Spleen (tissue), 11 donors: ENCODE data around the gene RBMS1. TPM values are rescaled to one million over a fixed set of nuclear protein-coding genes. Genes with fewer than 3 reads are reported as not detected.
"Not testable (repeated sequence)": the region's sequence is repeated elsewhere in the genome, so short reads cannot be mapped to it uniquely, and the experiment has no call there.

Experiments used
- DNase-seq: peaks from one replicate; pipeline ENCODE4 v3.0.0-alpha.2; 2020
- H3K27ac ChIP-seq, 8 donors: fragments of 200-600 bp; sonication (generic) in 7 of 8; 1 replicate in 4 of 8; 2 replicates in 4 of 8; pipeline versions ENCODE4 v1.5.0 to v1.8.0; 2016 to 2021; ENCODE audit warnings: inconsistent platforms in 4 of 8, mild to moderate bottlenecking in 4 of 8, moderate library complexity in 1 of 8
- H3K27me3 ChIP-seq, 7 donors: fragments of 200-600 bp; sonication (generic) in 6 of 7; replicated peaks in 1 of 7; 1 replicate in 4 of 7; 2 replicates in 3 of 7; pipeline versions ENCODE4 v1.5.0 to v1.8.0; 2016 to 2021; ENCODE audit warnings: inconsistent platforms in 3 of 7, mild to moderate bottlenecking in 1 of 7
- H3K36me3 ChIP-seq, 6 donors: fragments of 200-600 bp; sonication (generic) in 5 of 6; 1 replicate in 4 of 6; 2 replicates in 2 of 6; pipeline versions ENCODE4 v1.5.0 to v1.8.0; 2016 to 2021; ENCODE audit warnings: inconsistent platforms in 2 of 6
- H3K4me1 ChIP-seq, 6 donors: fragments of 200-600 bp; sonication (generic) in 5 of 6; 1 replicate in 3 of 6; 2 replicates in 3 of 6; pipeline versions ENCODE4 v1.5.0 to v1.8.0; 2016 to 2021; ENCODE audit warnings: inconsistent platforms in 3 of 6
- H3K4me3 ChIP-seq, 8 donors: fragments of 200-600 bp; sonication (generic) in 7 of 8; 1 replicate in 4 of 8; 2 replicates in 4 of 8; pipeline versions ENCODE4 v1.5.0 to v1.8.0; 2016 to 2021; ENCODE audit warnings: inconsistent platforms in 4 of 8, mild to moderate bottlenecking in 4 of 8, moderate library complexity in 2 of 8
- H3K9me3 ChIP-seq, 8 donors: fragments of 200-600 bp; sonication (generic) in 7 of 8; 1 replicate in 4 of 8; 2 replicates in 4 of 8; pipeline versions ENCODE4 v1.5.0 to v1.8.0; 2016 to 2021; ENCODE audit warnings: inconsistent platforms in 4 of 8
- CTCF ChIP-seq, 11 experiments: fragments of 200-600 bp in 7 of 11; fragments of 450-650 bp in 4 of 11; sonication (generic) in 4 of 11; IDR thresholded peaks in 8 of 11; conservative IDR thresholded peaks in 3 of 11; 1 replicate in 7 of 11; 2 replicates in 4 of 11; pipeline versions ENCODE4 v1.4.0 to v1.8.0; 2016 to 2021; ENCODE audit warnings: antibody characterized with exemption in 11 of 11, inconsistent platforms in 4 of 11, mild to moderate bottlenecking in 1 of 11
- POLR2A ChIP-seq, 3 donors: fragments of 450-650 bp; IDR thresholded peaks; one replicate each; pipeline ENCODE4 v1.5.1; 2017; ENCODE audit warnings: antibody characterized with exemption in 3 of 3, mild to moderate bottlenecking in 1 of 3
- POLR2AphosphoS5 ChIP-seq, 3 donors: sonication (generic); formaldehyde crosslinking; IDR thresholded peaks; one replicate each; pipeline ENCODE4 v1.5.1; 2017; ENCODE audit warnings: antibody characterized with exemption in 3 of 3
- WGBS, 5 donors: extraction: QIAGEN DNeasy Blood & Tissue Kit in 3 of 5; methylation state at CpG; one replicate each; pipeline versions ENCODE4 v1.1.5 to v1.1.7; 2013 to 2018; 5-methylcytosine and 5-hydroxymethylcytosine counted together
- intact Hi-C: fragments of 100-400 bp; cut with DNase I; formaldehyde crosslinking; loops from one replicate; pipeline ENCODE4 v1.15.0; 2023; ENCODE audit warnings: low total_unique reads
- polyA plus RNA-seq, 3 donors: library from polyadenylated mRNA; stranded (reverse); fragments of 200-250 nt; gene quantifications; one replicate each; pipeline ENCODE4 v1.2.1, GENCODE V29; 2013
- total RNA-seq, 7 donors: library from RNA; depleted of rRNA in 3 of 7; stranded (reverse); fragments of >200 nt in 3 of 7; fragmentation: NEBNext Ultra II Directional in 4 of 7; extraction: Animal tissue kit (Norgen Biotek cat#: 25700) in 4 of 7; gene quantifications; one replicate each; pipeline versions ENCODE4 v1.1.0 to v1.2.1, GENCODE V29; 2016 to 2021
- donor health status: healthy with polysubstance abuse.
- donor health status: DM: no; HTN: no; CAD: no; lungs with moderate emphysema.
- donor health status: DM: no; HTN: no; CAD: no.
- donor health status: Bipolar disorder and iron deficiency.
- donor health status: healthy.
- donor health status: DM: no; HTN: no; CAD: no.
- donor health status: DM: yes; HTN: yes; CAD: no.

RBMS1 gene
- total and polyA plus RNA-seq, 10 donors: 18.8 to 151 (median 118) TPM

- H3K27ac ChIP-seq: peak overlapping the region in 2 of 8 donors; percentile 19 to 21
- TF ChIP-seq POLR2A (IDR thresholded peaks at IDR 0.05) (no peak), CTCF (IDR thresholded peaks at IDR 0.05 in 8 of 11, conservative IDR thresholded peaks at IDR 0.05 in 3 of 11) (no peak), POLR2AphosphoS5 (IDR thresholded peaks at IDR 0.05) (no peak)
- no peak for DNase-seq
- H3K27me3 ChIP-seq: no peaks in the 10 kb centered on the region
- intact Hi-C loops: no loop called here
- no peak overlapping the region for H3K4me3 ChIP-seq
- H3K36me3 ChIP-seq: no peaks in the 10 kb centered on the region
- 59 to 77% (median 67%) methylated on average over 3 of the region's 3 CpGs for WGBS, 5 donors
- no peaks in the 10 kb centered on the region for H3K9me3 ChIP-seq
- peaks cover 0 to 46% (median 25%) of the 10 kb centered on the region in 6 donors for H3K4me1 ChIP-seq
Observed at GRCh38 chr2:160453111-160453820, 40.3 kb downstream of the RBMS1 start.

- Histone ChIP-seq H3K4me1 (peaks cover 0 to 38% (median 22%) of the 10 kb centered on the region in 6 donors), H3K27me3 (no peaks in the 10 kb centered on the region), H3K9me3 (no peaks in the 10 kb centered on the region), H3K4me3 (no peak overlapping the region), H3K36me3 (no peaks in the 10 kb centered on the region), H3K27ac (peak overlapping the region in 4 of 8 donors; percentile 8 to 20 (median 15))
- TF ChIP-seq POLR2AphosphoS5 (IDR thresholded peaks at IDR 0.05) (no peak), POLR2A (IDR thresholded peaks at IDR 0.05) (no peak), CTCF (IDR thresholded peaks at IDR 0.05 in 8 of 11, conservative IDR thresholded peaks at IDR 0.05 in 3 of 11) (no peak)
- no peak for DNase-seq
- intact Hi-C loops: no loop called here
Observed at GRCh38 chr2:160450486-160450885, 43.1 kb downstream of the RBMS1 start.

GRCh38 chr2:160448821-160449220 lies 44.8 kb downstream of the RBMS1 start:
- H3K9me3 ChIP-seq, DNase-seq, H3K36me3 ChIP-seq, H3K27me3 ChIP-seq, H3K4me3 ChIP-seq, intact Hi-C loops, H3K27ac ChIP-seq: not testable (repeated sequence)
- H3K4me1 ChIP-seq: peaks cover 0 to 22% (median 13%) of the 10 kb centered on the region in 6 donors
- 89 to 97% (median 93%) methylated on average over 9 to 29 of the region's 29 CpGs for WGBS, 5 donors

- Histone ChIP-seq H3K36me3 (no peaks in the 10 kb centered on the region), H3K27ac (no peak overlapping the region), H3K4me1 (peaks cover 0 to 15% (median 3%) of the 10 kb centered on the region in 6 donors), H3K4me3 (no peak overlapping the region), H3K9me3 (peaks cover 0 to 6% (median 0%) of the 10 kb centered on the region in 8 donors), H3K27me3 (no peaks in the 10 kb centered on the region)
- DNase-seq: no peak
- no peak for TF ChIP-seq POLR2A (IDR thresholded peaks at IDR 0.05)
- no peak for TF ChIP-seq POLR2AphosphoS5 (IDR thresholded peaks at IDR 0.05)
- TF ChIP-seq CTCF (IDR thresholded peaks at IDR 0.05 in 8 of 11, conservative IDR thresholded peaks at IDR 0.05 in 3 of 11): no peak
- WGBS, 5 donors: 94 to 100% (median 96%) methylated on average over 1 of the region's 1 CpG
- intact Hi-C loops: no loop called here
Observed at GRCh38 chr2:160445673-160446072, 47.9 kb downstream of the RBMS1 start.
